Pancreas (tissue), 10 donors: ENCODE data around the gene ADAD2. TPM values are rescaled to one million over a fixed set of nuclear protein-coding genes. Genes with fewer than 3 reads are reported as not detected.

Experiments
- ATAC-seq, 4 donors: fragments of 200-7000 bp; cut with Tn5 transposase; one replicate each; pipeline versions ENCODE4 v1.8.0 to v1.9.1; 2020; ENCODE audit warnings: mild to moderate bottlenecking in 4 of 4, moderate library complexity in 4 of 4
- DNase-seq, 6 donors: peaks; one replicate each; pipeline ENCODE4 v3.0.0-alpha.2; 2020
- FAIRE-seq: peaks from 2 replicates; lab custom pipeline; 2012; peaks lifted over from hg19 to GRCh38; lab: Jason Lieb, UNC
- H3K27ac ChIP-seq, 4 donors: fragments of 200-600 bp; sonication (generic); 1 replicate in 3 of 4; 2 replicates in 1 of 4; pipeline versions ENCODE4 v1.5.0 to v1.8.0; 2020
- H3K27me3 ChIP-seq, 4 donors: fragments of 200-600 bp; one replicate each; pipeline ENCODE4 v1.8.0; 2021
- H3K36me3 ChIP-seq, 3 donors: fragments of 200-600 bp; sonication (generic) in 1 of 3; one replicate each; pipeline versions ENCODE4 v1.5.0 to v1.8.0; 2020 to 2021
- H3K4me1 ChIP-seq, 3 donors: fragments of 200-600 bp; one replicate each; pipeline ENCODE4 v1.8.0; 2021
- H3K4me3 ChIP-seq, 4 donors: fragments of 200-600 bp; sonication (generic) in 2 of 4; one replicate each; pipeline versions ENCODE4 v1.5.0 to v1.8.0; 2020 to 2021
- H3K9me3 ChIP-seq, 4 donors: fragments of 200-600 bp; one replicate each; pipeline ENCODE4 v1.8.0; 2021
- CTCF ChIP-seq, 4 donors: fragments of 200-600 bp; sonication (generic) in 3 of 4; IDR thresholded peaks; one replicate each; pipeline versions ENCODE4 v1.5.0 to v1.8.0; 2021; ENCODE audit warnings: antibody characterized with exemption in 4 of 4
- WGBS, 2 donors: extraction: QIAGEN DNeasy Blood & Tissue Kit; methylation state at CpG; one replicate each; pipeline ENCODE4 v1.1.7; 2013; 5-methylcytosine and 5-hydroxymethylcytosine counted together
- intact Hi-C, 3 donors: fragments of 100-400 bp; cut with DNase I; formaldehyde crosslinking; loops; one replicate each; pipeline versions ENCODE4 v1.11.1 to v1.14.2; 2022
- polyA plus RNA-seq, 2 donors: library from polyadenylated mRNA; stranded (reverse); fragments of 200-250 nt; gene quantifications; one replicate each; pipeline ENCODE4 v1.2.3, GENCODE V29; 2013
- total RNA-seq, 6 donors: library from RNA; stranded (reverse); fragmentation: NEBNext Ultra II Directional in 4 of 6; extraction: Animal tissue kit (Norgen Biotek cat#: 25700) in 4 of 6; gene quantifications; one replicate each; pipeline versions ENCODE4 v1.2.1 to v1.2.4, GENCODE V29; 2021 to 2023
- donor health status: healthy with polysubstance abuse.
- donor health status: DM: no; HTN: no; CAD: no; lungs with moderate emphysema.
- donor health status: DM: no; HTN: no; CAD: no.
- donor health status: control.
- donor health status: control.
- donor health status: Bipolar disorder and iron deficiency.
- donor health status: DM: yes; HTN: yes; CAD: no.
- donor health status: DM: no; HTN: no; CAD: no.
- donor health status: DM: no; HTN: no; CAD: no.
- donor health status: DM: yes; HTN: yes; CAD: no.

ADAD2 gene
- total and polyA plus RNA-seq, 8 donors = 0.19 to 3.8 (median 1.3) TPM; not detected in 4

DNA sequence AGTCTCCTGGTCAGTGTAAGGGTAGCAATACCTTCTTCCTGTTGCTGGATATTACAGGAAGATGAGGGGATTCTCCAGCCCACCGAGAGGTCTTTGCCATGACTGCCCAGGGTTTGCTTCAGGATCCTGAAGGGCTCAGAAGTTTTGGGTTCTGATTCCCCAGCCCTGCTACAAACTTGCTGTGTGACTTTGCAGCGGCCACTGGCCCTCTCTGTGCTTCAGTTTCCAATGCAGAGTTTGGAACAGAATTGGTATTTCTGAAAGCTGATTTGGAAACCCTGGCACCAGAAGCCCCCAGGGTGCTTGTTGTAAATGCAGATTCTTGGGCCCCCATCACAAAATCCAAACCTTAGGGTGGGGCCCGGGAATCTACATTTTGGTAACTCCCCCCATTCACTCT, 34.2 kb downstream of the ADAD2 start:
- FAIRE-seq (no peak), ATAC-seq (no peak), DNase-seq (no peak)
- H3K27ac ChIP-seq = no peak overlapping the region
- H3K27me3 ChIP-seq = no peaks in the 10 kb centered on the region
- TF ChIP-seq CTCF (IDR thresholded peaks at IDR 0.05) = no peak
- H3K4me1 ChIP-seq = no peaks in the 10 kb centered on the region
- no peak overlapping the region for H3K4me3 ChIP-seq
- H3K9me3 ChIP-seq = no peaks in the 10 kb centered on the region
- intact Hi-C loops = no loop called here
- H3K36me3 ChIP-seq = no peaks in the 10 kb centered on the region
- 65 to 71% methylated on average over 3 of the region's 3 CpGs for WGBS, 2 donors

GRCh38 chr16:84225571-84225970, 34.6 kb downstream of the ADAD2 start:
- H3K9me3 ChIP-seq = no peaks in the 10 kb centered on the region
- no peak for TF ChIP-seq CTCF (IDR thresholded peaks at IDR 0.05)
- no peaks in the 10 kb centered on the region for H3K4me1 ChIP-seq
- no peaks in the 10 kb centered on the region for H3K36me3 ChIP-seq
- H3K27ac ChIP-seq = no peak overlapping the region
- WGBS, 2 donors = 58 to 76% methylated on average over 7 of the region's 7 CpGs
- no peaks in the 10 kb centered on the region for H3K27me3 ChIP-seq
- intact Hi-C loops = no loop called here
- no peak for FAIRE-seq
- H3K4me3 ChIP-seq = no peak overlapping the region
- ATAC-seq = no peak
- no peak for DNase-seq

GRCh38 chr16:84226026-84226425, 35.1 kb downstream of the ADAD2 start:
- Histone ChIP-seq H3K27me3 (no peaks in the 10 kb centered on the region), H3K9me3 (no peaks in the 10 kb centered on the region), H3K27ac (no peak overlapping the region), H3K36me3 (no peaks in the 10 kb centered on the region), H3K4me3 (no peak overlapping the region), H3K4me1 (no peaks in the 10 kb centered on the region)
- intact Hi-C loops = no loop called here
- 55% methylated on average over 8 of the region's 8 CpGs for WGBS, 2 donors
- FAIRE-seq = no peak
- TF ChIP-seq CTCF (IDR thresholded peaks at IDR 0.05) = no peak
- no peak for DNase-seq
- ATAC-seq = no peak

DNA sequence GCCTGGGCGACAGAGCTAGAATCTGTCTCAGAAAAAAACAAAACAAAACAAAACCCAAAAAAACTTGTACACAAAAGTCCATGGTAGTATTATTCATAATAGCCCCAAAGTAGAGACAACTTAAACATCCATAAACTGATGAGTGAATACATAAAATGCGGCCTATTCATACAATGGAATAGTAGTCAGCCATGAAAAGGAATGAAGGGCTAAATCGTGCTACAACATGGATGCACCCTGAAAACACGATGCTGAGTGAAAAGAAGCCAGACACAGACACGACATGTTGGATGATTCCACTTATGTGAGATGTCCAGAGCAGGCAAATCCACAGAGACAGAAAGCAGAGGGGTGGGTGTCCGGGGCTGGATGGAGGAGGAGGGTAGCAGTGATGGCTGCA, 36.6 kb downstream of the ADAD2 start:
- DNase-seq = no peak
- no peaks in the 10 kb centered on the region for H3K4me1 ChIP-seq
- H3K9me3 ChIP-seq = no peaks in the 10 kb centered on the region
- no peak overlapping the region for H3K4me3 ChIP-seq
- no peaks in the 10 kb centered on the region for H3K27me3 ChIP-seq
- WGBS, 2 donors = 66 to 80% methylated on average over 6 of the region's 6 CpGs
- no peaks in the 10 kb centered on the region for H3K36me3 ChIP-seq
- no peak for TF ChIP-seq CTCF (IDR thresholded peaks at IDR 0.05)
- H3K27ac ChIP-seq = no peak overlapping the region
- intact Hi-C loops = no loop called here
- no peak for FAIRE-seq
- no peak for ATAC-seq

DNA sequence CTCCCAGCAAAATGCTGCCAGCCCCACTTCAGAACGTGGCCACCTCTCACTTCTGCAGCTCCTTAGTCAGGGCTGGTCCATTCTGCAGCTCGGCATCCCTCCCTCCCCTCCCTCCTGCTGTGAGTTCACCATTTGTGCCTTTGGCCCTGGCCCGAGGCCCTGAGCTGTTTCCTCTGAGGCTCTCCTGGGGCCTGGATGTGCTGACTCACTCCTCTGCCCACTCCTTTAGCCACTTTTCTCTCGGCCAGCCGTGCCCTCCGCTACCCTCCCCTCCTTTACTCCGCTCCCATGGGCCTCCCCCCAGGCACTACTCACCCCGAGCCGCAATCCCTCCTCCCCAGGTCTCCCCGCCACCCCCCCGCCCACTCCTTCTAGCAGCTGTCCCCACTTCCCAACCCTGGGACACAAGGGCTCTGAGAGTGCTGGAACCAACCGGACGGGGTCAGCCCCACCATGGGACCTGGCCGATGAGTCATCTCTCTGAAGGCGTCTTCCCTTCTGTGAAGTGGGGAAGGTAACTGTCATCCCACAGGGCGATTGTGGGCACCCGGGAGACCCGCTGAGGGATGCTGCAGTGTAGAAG, 37.4 kb downstream of the ADAD2 start:
- Histone ChIP-seq H3K9me3 (no peaks in the 10 kb centered on the region), H3K27me3 (no peaks in the 10 kb centered on the region), H3K27ac (no peak overlapping the region), H3K4me3 (no peak overlapping the region), H3K4me1 (no peaks in the 10 kb centered on the region), H3K36me3 (no peaks in the 10 kb centered on the region)
- FAIRE-seq (no peak), ATAC-seq (peak in 3 of 4 donors; percentile 60 to 73 (median 62)), DNase-seq (peak in 4 of 6 donors; percentile 3 to 46 (median 20))
- WGBS, 2 donors = 40 to 41% methylated on average over 17 to 18 of the region's 18 CpGs
- no peak for TF ChIP-seq CTCF (IDR thresholded peaks at IDR 0.05)
- intact Hi-C loops = no loop called here
